T-helper 1 cell treated with Interleukin-12 subunit alpha and Interleukin-12 subunit beta and Interleukin-4 antibody, amounts not matched to agents 30 μg/mL and 1 μg/mL, for 36 hours (primary cell): ENCODE data around the gene RICTOR.
A peak's percentile ranks its signal among the peaks of the same experiment; 100 is the strongest.

Experiments used
- H3K27ac Mint-ChIP-seq: one replicate; pipeline ENCODE4 v1.8.0; 2021; ENCODE audit warnings: mild to moderate bottlenecking, mixed read lengths
- H3K27me3 Mint-ChIP-seq: one replicate; pipeline ENCODE4 v1.8.0; 2021; ENCODE audit warnings: low read depth, mixed read lengths
- H3K36me3 Mint-ChIP-seq: one replicate; pipeline ENCODE4 v1.8.0; 2021; ENCODE audit warnings: low read depth, mixed read lengths
- H3K4me1 Mint-ChIP-seq: one replicate; pipeline ENCODE4 v1.8.0; 2021; ENCODE audit warnings: low read depth, mixed read lengths
- H3K4me3 Mint-ChIP-seq: one replicate; pipeline ENCODE4 v1.8.0; 2021; ENCODE audit warnings: mild to moderate bottlenecking, moderate library complexity, mixed read lengths
- H3K9me3 Mint-ChIP-seq: one replicate; pipeline ENCODE4 v1.8.0; 2021; ENCODE audit warnings: mixed read lengths

Gene RICTOR

GRCh38 chr5:39074017-39074814, at the start of gene RICTOR:
RICTOR (minus strand) TSS chr5:39074399; CDS start chr5:39074377, 22 bp downstream.
- H3K27ac Mint-ChIP-seq, result peak within 1 kb of the TSS; percentile 98
- H3K4me3 Mint-ChIP-seq, result peak within 1 kb of the TSS; percentile 97
- H3K9me3 Mint-ChIP-seq, result no peaks in the 10 kb centered on the region
- peaks cover 40% of the 10 kb centered on the region for H3K4me1 Mint-ChIP-seq
- peaks cover 15% of the 10 kb centered on the region for H3K36me3 Mint-ChIP-seq
- peaks cover 12% of the 10 kb centered on the region for H3K27me3 Mint-ChIP-seq

- Mint-ChIP-seq H3K27me3 (no peaks in the 10 kb centered on the region), H3K36me3 (peaks cover 52% of the 10 kb centered on the region), H3K4me3 (no peak overlapping the region), H3K4me1 (peaks cover 6% of the 10 kb centered on the region), H3K27ac (no peak overlapping the region), H3K9me3 (no peaks in the 10 kb centered on the region)
Measured at GRCh38 chr5:39121922-39122321, 47.7 kb upstream of the RICTOR start.

GRCh38 chr5:39121315-39121714, 47.1 kb upstream of the RICTOR start:
- no peak overlapping the region for H3K27ac Mint-ChIP-seq
- H3K9me3 Mint-ChIP-seq, result no peaks in the 10 kb centered on the region
- no peaks in the 10 kb centered on the region for H3K27me3 Mint-ChIP-seq
- H3K4me1 Mint-ChIP-seq, result peaks cover 10% of the 10 kb centered on the region
- peaks cover 57% of the 10 kb centered on the region for H3K36me3 Mint-ChIP-seq
- no peak overlapping the region for H3K4me3 Mint-ChIP-seq

- Mint-ChIP-seq H3K4me1 (peaks cover 10% of the 10 kb centered on the region), H3K4me3 (no peak overlapping the region), H3K9me3 (no peaks in the 10 kb centered on the region), H3K27me3 (no peaks in the 10 kb centered on the region), H3K36me3 (peaks cover 59% of the 10 kb centered on the region), H3K27ac (no peak overlapping the region)
Measured at GRCh38 chr5:39120052-39120420, 45.8 kb upstream of the RICTOR start.

GRCh38 chr5:39119404-39120051, 45.3 kb upstream of the RICTOR start:
- no peak overlapping the region for H3K27ac Mint-ChIP-seq
- peaks cover 10% of the 10 kb centered on the region for H3K4me1 Mint-ChIP-seq
- peaks cover 59% of the 10 kb centered on the region for H3K36me3 Mint-ChIP-seq
- H3K4me3 Mint-ChIP-seq, result no peak overlapping the region
- H3K27me3 Mint-ChIP-seq, result no peaks in the 10 kb centered on the region
- no peaks in the 10 kb centered on the region for H3K9me3 Mint-ChIP-seq

GRCh38 chr5:39118638-39119037, 44.4 kb upstream of the RICTOR start:
- Mint-ChIP-seq H3K27me3 (no peaks in the 10 kb centered on the region), H3K27ac (no peak overlapping the region), H3K36me3 (peaks cover 58% of the 10 kb centered on the region), H3K4me3 (no peak overlapping the region), H3K4me1 (peaks cover 10% of the 10 kb centered on the region), H3K9me3 (no peaks in the 10 kb centered on the region)

GRCh38 chr5:39117401-39117800, 43.2 kb upstream of the RICTOR start:
- no peaks in the 10 kb centered on the region for H3K27me3 Mint-ChIP-seq
- H3K4me1 Mint-ChIP-seq, result peaks cover 10% of the 10 kb centered on the region
- no peaks in the 10 kb centered on the region for H3K9me3 Mint-ChIP-seq
- H3K4me3 Mint-ChIP-seq, result no peak overlapping the region
- no peak overlapping the region for H3K27ac Mint-ChIP-seq
- peaks cover 57% of the 10 kb centered on the region for H3K36me3 Mint-ChIP-seq

- Mint-ChIP-seq H3K27ac (no peak overlapping the region), H3K9me3 (no peaks in the 10 kb centered on the region), H3K4me3 (no peak overlapping the region), H3K36me3 (peaks cover 51% of the 10 kb centered on the region), H3K27me3 (no peaks in the 10 kb centered on the region), H3K4me1 (peaks cover 8% of the 10 kb centered on the region)
Measured at GRCh38 chr5:39116344-39117170, 42.4 kb upstream of the RICTOR start.

- no peak overlapping the region for H3K27ac Mint-ChIP-seq
- no peak overlapping the region for H3K4me3 Mint-ChIP-seq
- no peaks in the 10 kb centered on the region for H3K9me3 Mint-ChIP-seq
- peaks cover 52% of the 10 kb centered on the region for H3K36me3 Mint-ChIP-seq
- H3K4me1 Mint-ChIP-seq, result peaks cover 8% of the 10 kb centered on the region
- H3K27me3 Mint-ChIP-seq, result no peaks in the 10 kb centered on the region
Measured at GRCh38 chr5:39115644-39116343, 41.6 kb upstream of the RICTOR start.

- Mint-ChIP-seq H3K4me3 (no peak overlapping the region), H3K27me3 (no peaks in the 10 kb centered on the region), H3K4me1 (peaks cover 8% of the 10 kb centered on the region), H3K36me3 (peaks cover 61% of the 10 kb centered on the region), H3K9me3 (no peaks in the 10 kb centered on the region), H3K27ac (no peak overlapping the region)
Measured at GRCh38 chr5:39114155-39114554, 40.0 kb upstream of the RICTOR start.

GRCh38 chr5:39113354-39113953, 39.3 kb upstream of the RICTOR start:
- Mint-ChIP-seq H3K27me3 (no peaks in the 10 kb centered on the region), H3K27ac (no peak overlapping the region), H3K36me3 (peaks cover 61% of the 10 kb centered on the region), H3K9me3 (no peaks in the 10 kb centered on the region), H3K4me1 (peaks cover 8% of the 10 kb centered on the region), H3K4me3 (no peak overlapping the region)

- H3K4me3 Mint-ChIP-seq, result no peak overlapping the region
- H3K27me3 Mint-ChIP-seq, result no peaks in the 10 kb centered on the region
- H3K27ac Mint-ChIP-seq, result no peak overlapping the region
- no peaks in the 10 kb centered on the region for H3K9me3 Mint-ChIP-seq
- H3K4me1 Mint-ChIP-seq, result no peaks in the 10 kb centered on the region
- peaks cover 42% of the 10 kb centered on the region for H3K36me3 Mint-ChIP-seq
Measured at GRCh38 chr5:39109606-39110005, 35.4 kb upstream of the RICTOR start.

GRCh38 chr5:39108987-39109386, 34.8 kb upstream of the RICTOR start:
- H3K27me3 Mint-ChIP-seq, result no peaks in the 10 kb centered on the region
- no peaks in the 10 kb centered on the region for H3K9me3 Mint-ChIP-seq
- no peaks in the 10 kb centered on the region for H3K4me1 Mint-ChIP-seq
- H3K36me3 Mint-ChIP-seq, result peaks cover 42% of the 10 kb centered on the region
- peak overlapping the region; percentile 8 for H3K27ac Mint-ChIP-seq
- no peak overlapping the region for H3K4me3 Mint-ChIP-seq

- Mint-ChIP-seq H3K4me1 (peaks cover 2% of the 10 kb centered on the region), H3K9me3 (no peaks in the 10 kb centered on the region), H3K27me3 (no peaks in the 10 kb centered on the region), H3K4me3 (no peak overlapping the region), H3K36me3 (peaks cover 48% of the 10 kb centered on the region), H3K27ac (no peak overlapping the region)
Measured at GRCh38 chr5:39107350-39107749, 33.2 kb upstream of the RICTOR start.
